NCI-H2171 treated with DMSO at 0.1 percent for 48 hours (cell line): ENCODE measurements around the gene CLTA.
A peak's percentile ranks its signal among the peaks of the same experiment; 100 is the strongest.
"Not testable (repeated sequence)": the region's sequence is repeated elsewhere in the genome, so short reads cannot be mapped to it uniquely, and the experiment has no call there.

ENCODE experiments used
- DNase-seq: peaks from one replicate; lab custom pipeline; 2025; lab: John Stamatoyannopoulos, UW

The CLTA gene

GRCh38 chr9:36158917-36159316, 31.8 kb upstream of the CLTA start:
- DNase-seq, result no peak

- not testable (repeated sequence) for DNase-seq
Observed at GRCh38 chr9:36159509-36159908, 31.2 kb upstream of the CLTA start.

- DNase-seq, result not testable (repeated sequence)
Observed at GRCh38 chr9:36160126-36160525, 30.6 kb upstream of the CLTA start.

- DNase-seq, result no peak
Observed at GRCh38 chr9:36161187-36161586, 29.5 kb upstream of the CLTA start.

- DNase-seq, result no peak
Observed at GRCh38 chr9:36162211-36162738, 28.4 kb upstream of the CLTA start.

GRCh38 chr9:36163049-36163785, 27.5 kb upstream of the CLTA start:
- no peak for DNase-seq

- no peak for DNase-seq
Observed at GRCh38 chr9:36163786-36164170, 26.9 kb upstream of the CLTA start.

- no peak for DNase-seq
Observed at GRCh38 chr9:36164372-36164771, 26.3 kb upstream of the CLTA start.

- no peak for DNase-seq
Observed at GRCh38 chr9:36164989-36165388, 25.7 kb upstream of the CLTA start.

GRCh38 chr9:36165826-36166167, 24.9 kb upstream of the CLTA start:
- DNase-seq, result no peak

GRCh38 chr9:36166168-36166927, 24.4 kb upstream of the CLTA start:
- DNase-seq, result peak; percentile 46

GRCh38 chr9:36169166-36169565, 21.6 kb upstream of the CLTA start, which contains the start of gene CCIN:
Gene CCIN, plus strand, starts transcription at chr9:36169388. Its CDS starts 115 bp downstream, at chr9:36169503.
- DNase-seq, result no peak

GRCh38 chr9:36169708-36170107, 21.0 kb upstream of the CLTA start:
- DNase-seq, result no peak

GRCh38 chr9:36170531-36170930, 20.2 kb upstream of the CLTA start:
- no peak for DNase-seq

GRCh38 chr9:36173861-36174260, 16.9 kb upstream of the CLTA start:
- no peak for DNase-seq

- no peak for DNase-seq
Observed at GRCh38 chr9:36174271-36174670, 16.4 kb upstream of the CLTA start.

- DNase-seq, result no peak
Observed at GRCh38 chr9:36174731-36175130, 16.0 kb upstream of the CLTA start.

- not testable (repeated sequence) for DNase-seq
Observed at GRCh38 chr9:36175209-36175608, 15.5 kb upstream of the CLTA start.

- not testable (repeated sequence) for DNase-seq
Observed at GRCh38 chr9:36176496-36176895, 14.2 kb upstream of the CLTA start.

- DNase-seq, result no peak
Observed at GRCh38 chr9:36177571-36177970, 13.2 kb upstream of the CLTA start.

GRCh38 chr9:36180243-36180642, 10.5 kb upstream of the CLTA start:
- not testable (repeated sequence) for DNase-seq

- DNase-seq, result no peak
Observed at GRCh38 chr9:36187414-36187813, 3.3 kb upstream of the CLTA start.

- no peak for DNase-seq
Observed at GRCh38 chr9:36188212-36188611, 2.5 kb upstream of the CLTA start.
